Activated naive CD8-positive, alpha-beta T cell treated with anti-CD3 and anti-CD28 coated beads for 36 hours (primary cell): ENCODE results near the gene TMEM129. TPM values are rescaled to one million over a fixed set of nuclear protein-coding genes. Genes with fewer than 3 reads are reported as not detected.

ENCODE experiments used
- DNase-seq: peaks from one replicate; pipeline ENCODE4 v3.0.0; 2021
- H3K27ac Mint-ChIP-seq: one replicate; pipeline ENCODE4 v1.8.0; 2022; ENCODE audit warnings: mild to moderate bottlenecking, moderate library complexity, mixed read lengths
- H3K27me3 Mint-ChIP-seq: one replicate; pipeline ENCODE4 v1.8.0; 2022; ENCODE audit warnings: mild to moderate bottlenecking, mixed read lengths
- H3K36me3 Mint-ChIP-seq: one replicate; pipeline ENCODE4 v1.8.0; 2021; ENCODE audit warnings: mild to moderate bottlenecking, mixed read lengths
- H3K4me1 Mint-ChIP-seq: one replicate; pipeline ENCODE4 v1.8.0; 2021; ENCODE audit warnings: mixed read lengths
- H3K4me3 Mint-ChIP-seq: one replicate; pipeline ENCODE4 v1.8.0; 2022; ENCODE audit warnings: mild to moderate bottlenecking, moderate library complexity, mixed read lengths
- H3K9me3 Mint-ChIP-seq: one replicate; pipeline ENCODE4 v1.8.0; 2022; ENCODE audit warnings: mixed read lengths
- total RNA-seq, 2 experiments: library from RNA; stranded (reverse); gene quantifications; one replicate each; pipeline ENCODE4 v1.2.3, GENCODE V29; 2021

The TMEM129 gene
- total RNA-seq, 2 experiments from 2014 or later = 20.5 to 20.8 TPM

GRCh38 chr4:1666391-1666790, 54.7 kb downstream of the TMEM129 start:
- Mint-ChIP-seq H3K27me3 (no peaks in the 10 kb centered on the region), H3K27ac (no peak overlapping the region), H3K36me3 (no peaks in the 10 kb centered on the region), H3K9me3 (no peaks in the 10 kb centered on the region), H3K4me1 (no peaks in the 10 kb centered on the region), H3K4me3 (no peak overlapping the region)
- no peak for DNase-seq

Other genes starting within 250 kb of the TMEM129 start
- gene FAM53A, start 37.0 kb downstream of the TMEM129 start, total RNA-seq = 1 to 10 TPM in 1 of 2 experiments, under 1 TPM in 1; 0.82 to 1.3 TPM
- gene SLBP, start 9.0 kb downstream of the TMEM129 start, total RNA-seq = 100 to 1,000 TPM; 183 to 184 TPM
- 100 to 1,000 TPM; 189 to 190 TPM for gene TACC3, start 198 bp upstream of the TMEM129 start, total RNA-seq
- gene FGFR3, start 72.0 kb upstream of the TMEM129 start, total RNA-seq = not detected
- gene LETM1, start 134.8 kb upstream of the TMEM129 start, total RNA-seq = 10 to 100 TPM; 76.6 to 77.3 TPM
- 100 to 1,000 TPM; 181 to 184 TPM for gene NSD2, start 150.1 kb upstream of the TMEM129 start, total RNA-seq